Astrocyte (in vitro differentiated cells and primary cell): ENCODE results near the gene CACNA1D.

Experiments used
- CTCF ChIP-seq: IDR thresholded peaks from 2 replicates; pipeline ENCODE4 v1.5.1; 2011; ENCODE audit warnings: low read depth, mild to moderate bottlenecking, inconsistent platforms, low read length, moderate library complexity; ENCODE audit not compliant: insufficient read depth
- EZH2 ChIP-seq: IDR thresholded peaks from 2 replicates; pipeline ENCODE4 v1.6.1; 2012; ENCODE audit warnings: mild to moderate bottlenecking, low read length, inconsistent platforms; ENCODE audit not compliant: insufficient read depth

GRCh38 chr3:53496984-53497383, 2.6 kb downstream of the CACNA1D start:
- TF ChIP-seq CTCF (no peak), EZH2 (no peak)
